ENCODE results near the gene CATSPER4.

CATSPER4 gene

GRCh38 chr1:26190373-26190987, at the start of gene CATSPER4:
TSS of gene CATSPER4 (plus strand) at chr1:26190602. CDS start at chr1:26190628, 26 bp downstream.
- DNase-seq (ENCODE audit: low read depth in 2 of 2): no peak

- DNase-seq (ENCODE audit: low read depth in 2 of 2): no peak
Measured at GRCh38 chr1:26142159-26142558, 48.2 kb upstream of the CATSPER4 start.

- DNase-seq (ENCODE audit: low read depth in 2 of 2): peak; percentile 60 to 61
Measured at GRCh38 chr1:26145041-26145959, 45.1 kb upstream of the CATSPER4 start.

DNA sequence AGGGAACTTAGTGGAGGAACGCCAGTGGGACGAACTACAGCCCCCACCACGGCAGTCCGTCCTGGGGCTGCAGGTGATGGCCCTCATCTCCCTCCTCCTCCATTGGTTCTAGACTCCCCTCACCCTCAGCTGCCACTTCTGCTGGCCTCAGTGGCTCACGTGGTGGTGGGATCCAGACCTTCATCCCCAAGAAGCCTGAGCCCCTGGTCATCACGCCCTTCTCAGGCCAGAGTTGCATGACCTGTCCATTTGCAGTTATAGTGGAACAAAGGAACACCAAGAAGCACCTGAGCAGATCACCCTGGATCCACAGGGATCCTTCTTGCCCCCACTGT, 44.5 kb upstream of the CATSPER4 start:
- no peak for DNase-seq (ENCODE audit: low read depth in 2 of 2)

- DNase-seq (ENCODE audit: low read depth in 2 of 2): no peak
Measured at GRCh38 chr1:26148887-26149286, 41.5 kb upstream of the CATSPER4 start.

DNA sequence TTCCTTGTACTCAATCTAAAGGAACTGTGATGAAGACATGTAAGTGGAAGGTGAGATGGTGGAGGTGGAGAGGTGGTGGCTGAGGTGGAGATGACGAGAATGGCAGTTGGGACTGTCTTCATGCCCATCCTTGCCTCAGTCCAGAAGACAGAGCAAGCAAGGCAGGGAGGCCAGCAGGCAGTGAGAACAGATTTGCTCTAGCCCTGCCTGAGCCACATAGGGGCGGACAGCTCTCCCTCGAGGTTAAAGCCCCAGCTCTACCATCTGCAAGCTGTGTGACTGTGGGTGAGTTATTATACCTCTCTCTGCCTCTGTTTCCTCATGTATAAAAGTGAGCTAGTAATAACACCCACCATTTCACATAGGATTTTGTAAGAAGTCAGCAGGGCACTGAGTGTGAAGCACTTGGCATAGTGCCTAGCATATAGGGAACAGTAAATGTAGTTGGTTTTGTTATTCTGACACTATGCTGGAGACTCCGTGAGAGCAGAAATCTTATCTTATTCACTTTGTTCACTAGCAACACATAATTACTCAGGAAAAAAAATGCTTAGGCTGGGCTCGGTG, 36.4 kb upstream of the CATSPER4 start:
- DNase-seq (ENCODE audit: low read depth in 2 of 2): no peak

DNA sequence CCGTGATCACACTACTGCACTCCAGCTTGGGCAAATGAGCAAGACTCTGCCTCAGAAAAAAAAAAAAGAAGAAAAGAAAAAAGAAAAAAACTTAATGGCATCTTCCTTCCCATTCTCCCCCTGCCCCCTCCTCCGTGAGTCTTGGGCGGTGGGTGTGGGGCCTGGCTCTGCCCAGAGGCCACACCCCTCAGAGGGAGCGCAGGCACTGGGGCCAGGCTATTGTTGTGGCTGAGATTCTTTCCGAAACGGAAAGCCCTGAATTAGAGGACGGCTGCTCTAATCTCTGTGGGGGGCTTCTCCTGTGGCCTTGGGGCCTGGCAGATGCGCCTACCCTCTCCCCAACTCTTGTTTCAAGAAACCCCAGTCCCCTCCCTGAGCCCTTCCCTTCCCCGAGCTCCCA, 35.7 kb upstream of the CATSPER4 start:
- DNase-seq (ENCODE audit: low read depth in 2 of 2): no peak

GRCh38 chr1:26155370-26156284, 34.8 kb upstream of the CATSPER4 start:
- no peak for DNase-seq (ENCODE audit: low read depth in 2 of 2)

DNA sequence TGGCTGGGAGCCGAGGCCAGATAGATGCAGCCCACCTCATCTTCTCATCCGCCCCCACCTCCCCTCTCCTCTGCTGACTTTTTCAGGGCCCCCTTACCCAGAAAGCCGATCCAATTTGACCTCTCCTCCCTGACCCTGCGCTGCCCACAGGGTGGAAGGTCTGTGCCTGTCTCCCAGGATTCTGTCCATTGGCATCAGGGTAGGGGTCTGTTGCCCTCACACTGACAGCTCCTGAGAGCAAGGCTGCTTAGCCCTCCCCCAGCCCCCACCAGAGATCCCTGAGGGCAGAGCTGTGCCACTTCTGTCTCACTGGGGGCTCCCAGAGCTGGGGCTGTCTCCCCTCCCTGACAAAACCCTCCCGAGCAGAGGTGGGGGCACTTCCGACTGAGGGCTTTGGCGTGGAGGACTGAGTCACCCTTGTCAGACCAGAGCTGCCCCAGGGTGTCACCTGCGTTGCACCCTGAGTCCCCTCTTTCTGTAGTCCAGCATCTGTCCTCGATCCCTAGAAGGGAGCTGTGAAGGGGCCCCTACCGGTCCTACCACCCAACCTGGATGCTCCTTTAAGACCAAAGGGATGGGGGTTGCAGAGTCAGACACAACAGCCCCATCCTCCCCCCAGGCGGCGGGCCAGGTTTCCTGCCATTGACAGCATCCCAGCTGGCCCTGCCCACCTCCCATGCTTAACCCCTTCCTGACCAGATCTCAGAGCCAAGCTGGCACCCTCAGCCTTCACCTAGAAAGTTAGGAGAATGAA, 33.9 kb upstream of the CATSPER4 start:
- no peak for DNase-seq (ENCODE audit: low read depth in 2 of 2)

DNA sequence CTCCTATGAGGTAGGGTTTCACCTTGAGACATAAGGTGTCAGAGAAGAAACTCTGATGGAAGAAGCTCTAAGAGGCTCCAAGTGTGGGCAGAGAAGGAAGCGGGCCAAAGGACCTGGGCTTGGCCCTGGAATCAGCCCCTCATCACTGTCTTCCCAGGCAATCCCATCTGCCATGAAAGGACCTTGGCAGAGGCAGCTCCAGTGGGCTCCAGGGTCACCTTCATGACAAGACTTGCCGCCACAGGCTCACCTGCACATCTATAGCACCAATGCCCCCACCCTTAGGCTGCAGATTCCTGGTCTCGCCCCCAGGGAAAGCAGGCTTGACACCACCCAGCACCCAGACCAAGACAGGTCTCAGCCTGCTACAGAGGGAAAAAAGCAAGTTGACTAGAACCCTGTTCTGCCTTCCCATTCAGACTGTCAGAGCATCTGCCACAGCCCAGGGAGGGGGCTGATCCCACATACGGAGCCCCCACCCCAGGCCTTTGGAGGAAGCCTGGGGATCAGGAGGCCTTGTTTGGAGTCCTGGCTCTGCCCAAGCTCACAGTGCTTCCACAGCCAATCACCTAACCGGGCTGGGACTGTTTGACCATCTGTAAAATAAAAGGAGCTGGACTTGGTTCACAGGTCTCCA, 32.0 kb upstream of the CATSPER4 start:
- no peak for DNase-seq (ENCODE audit: low read depth in 2 of 2)

- no peak for DNase-seq (ENCODE audit: low read depth in 2 of 2)
Measured at GRCh38 chr1:26158908-26159742, 31.3 kb upstream of the CATSPER4 start, which contains the start of gene FAM110D. TSS of gene FAM110D (plus strand) at chr1:26159079. CDS start at chr1:26161292, 2,213 bp downstream.

DNA sequence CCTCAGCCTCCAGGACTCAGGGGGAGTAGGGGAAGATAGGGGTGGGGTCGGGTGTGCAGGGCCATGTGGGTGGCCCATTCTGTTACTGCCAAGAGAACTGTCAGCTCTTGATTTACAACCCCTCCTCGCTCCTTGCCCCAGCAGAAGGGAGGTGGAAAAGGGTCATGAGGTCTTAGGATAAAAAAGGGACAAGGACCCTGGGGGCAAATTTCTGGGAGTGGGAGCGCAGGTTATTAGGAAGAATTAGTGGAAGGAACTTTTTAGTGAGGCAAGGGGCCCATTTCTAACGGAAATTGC, 30.7 kb upstream of the CATSPER4 start:
- DNase-seq (ENCODE audit: low read depth in 2 of 2): no peak

GRCh38 chr1:26160527-26161414, 29.6 kb upstream of the CATSPER4 start:
- no peak for DNase-seq (ENCODE audit: low read depth in 2 of 2)

DNA sequence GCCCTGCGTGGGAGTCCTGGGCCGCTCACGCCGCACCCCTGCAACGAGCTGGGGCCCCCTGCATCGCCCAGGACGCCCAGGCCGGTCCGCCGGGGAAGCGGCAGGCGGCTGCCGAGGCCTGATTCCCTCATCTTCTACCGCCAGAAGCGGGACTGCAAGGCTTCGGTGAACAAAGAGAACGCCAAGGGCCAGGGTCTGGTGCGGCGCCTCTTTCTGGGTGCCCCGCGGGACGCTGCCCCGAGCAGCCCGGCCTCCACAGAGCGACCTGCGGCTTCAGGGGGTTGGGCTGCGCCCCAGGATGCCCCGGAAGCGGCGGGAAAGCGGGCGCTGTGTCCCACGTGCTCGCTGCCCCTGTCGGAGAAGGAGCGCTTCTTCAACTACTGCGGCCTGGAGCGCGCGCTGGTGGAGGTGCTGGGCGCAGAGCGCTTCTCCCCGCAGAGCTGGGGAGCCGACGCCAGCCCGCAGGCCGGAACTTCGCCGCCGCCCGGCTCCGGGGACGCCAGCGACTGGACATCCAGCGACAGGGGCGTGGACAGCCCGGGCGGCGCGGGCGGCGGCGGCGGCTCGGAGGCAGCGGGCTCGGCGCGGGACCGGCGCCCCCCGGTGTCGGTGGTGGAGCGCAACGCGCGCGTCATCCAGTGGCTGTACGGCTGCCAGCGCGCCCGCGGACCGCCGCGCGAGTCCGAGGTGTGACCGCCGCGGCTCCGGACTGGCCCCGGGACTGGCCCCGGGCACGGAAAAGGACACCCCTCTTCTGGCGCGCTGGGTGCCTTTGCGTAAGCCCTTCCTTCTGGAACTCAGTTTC, 28.8 kb upstream of the CATSPER4 start:
- DNase-seq (ENCODE audit: low read depth in 2 of 2): peak; percentile 20 to 29

GRCh38 chr1:26162220-26162709, 28.1 kb upstream of the CATSPER4 start:
- DNase-seq (ENCODE audit: low read depth in 2 of 2): no peak

- no peak for DNase-seq (ENCODE audit: low read depth in 2 of 2)
Measured at GRCh38 chr1:26163684-26164035, 26.7 kb upstream of the CATSPER4 start.

DNA sequence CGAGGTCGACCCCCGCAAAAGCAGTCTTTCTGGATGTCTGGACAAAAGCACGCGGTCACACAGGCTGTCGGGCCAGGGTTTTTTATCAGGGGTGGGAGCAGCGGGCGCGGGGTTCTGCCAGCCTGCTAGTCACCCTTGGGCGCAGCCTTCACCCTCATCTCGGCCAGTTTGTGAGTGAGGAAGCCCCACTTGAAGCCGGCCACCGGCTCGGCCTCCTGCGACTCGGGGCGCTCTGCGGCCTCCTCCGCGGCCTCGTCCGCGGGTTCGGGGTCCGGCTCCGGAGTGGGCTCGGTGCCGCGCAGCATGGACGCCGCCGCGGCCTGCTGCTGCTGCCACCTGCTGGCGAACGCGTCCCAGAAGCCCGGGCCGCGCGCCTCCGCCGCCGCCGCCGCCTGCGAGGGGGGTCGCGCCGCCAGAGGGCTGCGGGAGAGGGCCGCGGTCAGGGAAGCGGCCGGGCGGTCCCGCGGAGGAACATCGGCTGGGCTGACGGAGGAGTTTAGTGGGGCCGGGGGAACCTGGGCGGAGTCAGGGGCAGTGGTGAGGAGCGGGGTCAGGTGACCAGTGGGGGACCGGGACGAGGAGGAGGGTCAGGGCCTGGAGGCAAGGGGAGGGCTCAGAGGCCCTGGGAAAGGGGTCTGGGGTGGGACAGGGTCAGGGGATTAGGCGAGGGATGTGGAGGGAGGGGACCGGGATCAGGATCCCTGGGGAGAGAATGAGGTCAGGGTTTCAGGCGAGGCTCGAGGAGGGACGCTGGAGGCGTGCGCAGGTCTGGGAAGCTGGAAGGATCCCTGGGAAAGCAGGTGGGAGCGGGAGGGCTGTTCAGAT, 26.2 kb upstream of the CATSPER4 start:
- DNase-seq (ENCODE audit: low read depth in 2 of 2): peak; percentile 28 to 54

Measured in stimulated activated CD4-positive, alpha-beta T cell treated with anti-CD3 and anti-CD28 coated beads, Interleukin-4, amount 100 ng/mL, for 48 hours (primary cell).